Activated CD4-positive, alpha-beta T cell treated with anti-CD3 and anti-CD28 coated beads, Interleukin-2, amount 50 U/mL, for 4 hours (primary cell): ENCODE measurements around the gene MAP3K10.
"Not testable (repeated sequence)": the region's sequence is repeated elsewhere in the genome, so short reads cannot be mapped to it uniquely, and the experiment has no call there.

Source experiments
- DNase-seq, 2 experiments: peaks; one replicate each; pipeline ENCODE4 v3.0.0-alpha.2; 2020

MAP3K10 gene

DNA sequence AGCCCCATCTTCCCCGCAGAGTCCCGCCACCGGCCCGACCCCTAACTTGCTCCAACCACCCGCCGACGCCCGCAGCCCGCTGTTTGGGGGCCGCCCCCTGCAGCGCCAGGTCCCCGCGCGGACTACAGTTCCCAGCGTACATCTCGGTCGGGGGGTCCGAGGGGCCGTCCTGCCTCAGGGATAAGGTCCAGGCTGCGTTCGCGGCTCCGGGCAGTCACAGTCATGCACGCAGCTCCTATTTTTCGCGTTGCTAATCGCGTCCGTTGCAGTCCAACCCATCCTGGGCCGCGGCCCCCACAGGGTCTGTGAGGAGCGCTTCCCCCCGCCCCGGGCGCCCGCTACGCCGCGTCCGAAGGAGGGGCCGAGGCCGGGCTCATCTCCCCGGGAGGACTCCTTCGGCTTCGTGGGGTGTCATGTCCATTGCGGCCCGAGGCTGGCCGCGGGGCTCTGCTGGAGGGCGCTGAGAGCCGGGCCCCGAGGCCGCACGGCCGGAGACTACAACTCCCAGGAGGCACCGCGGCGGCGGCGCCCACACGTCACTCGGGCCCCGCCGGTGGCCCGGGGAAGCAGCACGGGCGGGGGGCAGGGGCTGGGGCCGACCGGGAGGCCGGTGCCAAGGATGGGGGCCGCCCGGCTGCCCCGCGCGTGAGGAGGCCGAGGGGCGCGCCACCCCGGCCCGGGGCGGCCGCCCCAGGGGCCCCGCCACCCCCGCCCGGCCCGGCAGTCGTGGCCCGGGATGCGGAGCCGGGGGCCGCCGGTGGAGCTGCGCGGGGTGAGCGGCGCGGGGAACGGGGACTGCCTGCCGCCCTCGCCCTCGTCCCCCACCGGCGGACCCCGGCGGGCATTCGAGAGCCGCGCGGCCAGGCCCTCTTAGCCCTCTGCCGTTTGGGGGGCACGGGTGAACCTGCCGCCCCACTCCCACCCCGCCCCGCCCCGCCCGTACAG lies at the start of gene MAP3K10:
TSS of gene MAP3K10 (plus strand) at position 536 of the 945 bp plus-strand sequence. CDS start 606 bp downstream, outside the sequence.
- DNase-seq, result peak; percentile 64

DNA sequence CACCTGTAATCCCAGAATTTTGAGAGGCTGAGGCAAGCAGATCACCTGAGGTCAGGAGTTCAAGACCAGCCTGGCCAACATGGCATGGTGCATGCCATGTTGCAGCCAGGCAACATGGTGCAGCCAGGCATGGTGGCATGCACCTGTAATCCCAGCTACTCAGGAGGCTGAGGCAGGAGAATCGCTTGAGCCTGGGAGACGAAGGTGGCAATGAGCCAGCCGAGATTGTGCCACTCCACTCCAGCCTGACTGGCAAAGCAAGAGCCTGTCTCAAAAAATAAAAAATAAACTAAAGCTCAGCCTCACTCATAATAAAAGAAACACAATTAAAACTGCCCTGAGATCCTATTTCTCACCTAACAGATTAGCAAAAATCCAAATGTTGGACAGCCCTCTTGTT lies 49.7 kb upstream of the MAP3K10 start:
- DNase-seq, result no peak

DNA sequence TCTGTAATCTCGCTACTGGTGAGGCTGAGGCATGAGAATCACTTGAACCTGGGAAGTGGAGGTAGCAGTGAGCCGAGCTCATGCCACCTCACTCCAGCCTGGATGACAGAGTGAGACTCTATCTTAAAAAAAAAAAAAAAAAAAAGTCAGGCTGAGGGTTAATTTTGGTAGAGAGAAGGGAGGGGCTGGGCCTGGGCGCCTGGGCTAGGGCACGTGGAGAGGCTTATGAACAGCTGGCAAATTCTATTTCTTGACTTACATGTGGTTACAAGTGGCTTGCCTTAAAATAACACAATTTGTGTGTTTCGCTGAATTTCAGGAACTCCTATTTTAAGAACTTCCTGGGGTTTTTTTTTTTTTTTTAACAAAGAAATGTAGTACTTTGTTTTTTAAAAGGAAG lies 47.6 kb upstream of the MAP3K10 start:
- DNase-seq, result peak; percentile 29 to 30

DNA sequence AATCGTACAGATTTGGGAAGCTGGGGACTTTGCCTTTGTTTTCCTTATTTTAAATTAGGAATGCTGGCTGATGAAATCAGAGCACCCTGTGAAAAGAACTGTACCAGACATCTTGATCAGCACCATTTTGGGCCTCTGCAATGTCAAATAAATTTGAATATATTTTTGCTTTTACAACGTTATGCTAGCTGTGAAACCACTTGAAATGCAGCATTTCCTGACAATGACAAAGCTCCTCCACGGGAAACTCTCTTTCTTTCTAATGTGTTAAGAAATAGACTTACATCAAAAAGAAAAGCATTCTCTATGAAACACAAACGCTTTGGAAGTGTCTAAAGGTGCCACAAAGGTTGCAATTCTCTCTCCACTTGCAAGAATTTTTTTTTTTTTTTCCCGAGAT lies 47.1 kb upstream of the MAP3K10 start:
- no peak for DNase-seq

DNA sequence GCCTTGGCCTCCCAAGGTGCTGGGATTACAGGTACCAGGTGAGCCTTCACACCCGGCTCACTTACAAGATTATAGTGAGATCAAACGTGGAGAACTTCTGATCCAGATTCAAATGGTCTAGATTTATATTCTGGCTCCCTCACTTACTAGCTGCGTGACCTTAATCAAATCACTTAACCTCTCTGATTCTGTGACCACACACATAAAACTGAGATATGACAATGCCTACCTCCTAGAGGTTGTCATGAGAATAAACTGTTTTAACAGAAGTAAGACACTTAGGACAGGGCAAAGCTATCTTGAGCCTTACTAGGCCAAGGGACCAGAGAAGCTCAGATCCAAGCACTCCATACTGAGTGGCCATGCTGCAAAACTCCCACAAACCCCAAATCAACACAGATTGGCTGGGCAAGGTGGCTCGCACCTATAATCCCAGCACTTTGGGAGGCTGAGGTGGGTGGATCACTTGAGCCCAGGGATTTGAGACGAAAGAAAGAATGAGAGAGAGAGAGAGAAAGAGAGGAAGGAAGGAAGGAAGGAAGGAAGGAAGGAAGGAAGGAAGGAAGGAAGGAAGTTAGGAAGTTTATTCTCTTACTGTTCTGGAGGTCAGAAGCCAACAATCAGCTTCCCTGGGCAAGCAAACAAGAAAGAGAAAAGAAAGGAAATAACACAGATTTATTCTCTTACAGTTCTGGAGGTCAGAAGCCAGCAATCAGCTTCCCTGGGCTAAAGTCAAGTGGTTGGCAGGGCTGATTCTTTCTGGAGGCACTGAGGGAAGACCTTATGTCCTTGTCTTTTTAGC lies 46.1 kb upstream of the MAP3K10 start:
- DNase-seq, result no peak

DNA sequence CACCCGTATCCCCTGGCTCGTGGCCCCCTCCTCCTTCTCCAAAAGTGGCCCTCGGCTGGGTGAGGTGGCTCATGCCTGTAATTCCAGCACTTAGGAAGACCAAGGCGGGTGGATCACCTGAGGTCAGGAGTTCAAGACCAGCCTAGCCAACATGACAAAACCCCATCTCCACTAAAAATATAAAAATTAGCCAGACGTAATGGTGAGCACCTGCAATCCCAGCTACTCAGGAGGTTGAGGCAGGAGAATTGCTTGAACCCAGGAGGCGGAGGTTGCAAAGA lies 45.5 kb upstream of the MAP3K10 start:
- DNase-seq, result not testable (repeated sequence)

DNA sequence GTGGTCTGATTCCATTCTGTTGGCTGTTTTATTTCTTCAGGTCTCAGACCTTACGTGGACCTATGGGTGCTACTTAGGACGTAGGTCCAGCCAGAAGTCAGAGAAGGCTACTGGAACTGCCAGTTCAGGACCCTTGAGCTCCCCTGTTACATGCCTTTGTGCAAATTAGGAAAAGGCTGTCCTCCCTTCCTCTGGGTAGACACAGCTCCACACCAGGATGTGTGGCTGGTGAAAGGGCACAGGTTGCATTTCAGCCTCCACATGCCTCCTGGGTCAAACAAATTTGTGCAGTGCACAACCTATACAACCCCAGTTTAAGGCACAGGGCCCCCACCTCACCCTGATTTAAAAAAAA lies 43.9 kb upstream of the MAP3K10 start:
- DNase-seq, result no peak

DNA sequence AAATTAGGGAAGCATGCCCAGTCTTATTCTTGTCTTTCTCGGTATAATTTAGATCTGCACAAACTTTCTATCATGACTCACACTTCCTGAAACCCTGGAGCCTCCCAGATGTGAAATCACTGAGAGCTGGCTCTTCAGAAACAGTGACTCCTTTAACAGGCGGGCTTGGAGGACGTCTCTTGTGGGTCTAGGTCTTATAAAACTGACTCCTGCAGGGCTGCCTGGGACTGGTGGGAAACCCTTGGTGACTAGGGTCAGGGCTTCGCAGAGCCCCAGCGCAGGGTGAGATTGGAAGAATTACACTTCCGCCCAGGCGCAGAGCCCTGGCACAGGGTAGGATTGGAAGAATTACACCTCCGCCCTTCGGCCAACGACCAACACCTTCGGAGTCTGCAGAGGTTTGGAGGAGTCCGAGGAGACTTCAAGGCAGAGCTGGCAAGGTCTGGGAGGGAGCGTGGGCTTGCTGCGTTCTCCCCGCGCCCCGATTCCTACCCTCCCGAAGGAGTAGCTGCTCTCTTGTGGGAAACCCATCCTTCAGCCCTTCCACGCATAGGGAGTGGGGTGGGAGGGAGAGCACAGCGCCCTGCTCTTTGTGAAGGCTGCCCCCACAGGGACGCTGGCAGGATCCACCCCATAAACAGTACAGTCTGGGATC lies 43.4 kb upstream of the MAP3K10 start:
- no peak for DNase-seq

DNA sequence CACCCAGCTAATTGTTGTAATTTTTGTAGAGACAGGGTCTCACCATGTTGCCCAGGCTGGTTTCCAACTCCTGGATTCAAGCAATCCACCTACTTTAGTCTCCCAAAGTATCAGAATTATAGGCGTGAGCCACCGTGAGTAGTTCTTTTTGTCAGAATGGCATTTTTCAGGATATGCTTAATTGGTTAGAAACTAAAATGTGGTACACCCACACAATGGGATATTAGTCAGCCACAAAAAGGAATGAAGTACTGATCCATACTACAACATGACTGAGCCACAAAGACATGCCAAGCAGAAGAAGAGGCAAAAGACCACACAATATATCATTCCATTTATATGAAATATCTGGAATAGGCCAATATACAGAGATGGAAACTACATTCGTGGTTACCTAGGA lies 41.7 kb upstream of the MAP3K10 start:
- no peak for DNase-seq

DNA sequence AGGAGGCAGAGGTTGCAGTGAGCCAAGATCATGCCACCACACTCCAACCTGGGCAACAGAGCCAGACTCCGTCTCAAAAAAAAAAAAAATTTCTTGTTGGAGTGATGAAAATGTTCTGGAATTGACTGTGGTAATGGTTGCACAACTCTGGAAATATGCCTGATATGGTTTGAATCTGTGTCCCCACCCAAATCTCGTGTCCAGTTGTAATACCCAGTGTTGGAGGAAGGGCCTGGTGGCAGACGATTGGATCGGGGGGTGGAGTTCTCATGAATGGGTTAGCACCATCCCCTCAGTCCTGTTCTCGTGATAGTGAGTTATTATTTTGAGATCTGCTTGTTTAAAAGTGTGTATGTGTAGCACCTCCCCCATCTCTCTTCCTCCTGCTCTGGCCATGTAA lies 41.1 kb upstream of the MAP3K10 start:
- DNase-seq, result no peak

DNA sequence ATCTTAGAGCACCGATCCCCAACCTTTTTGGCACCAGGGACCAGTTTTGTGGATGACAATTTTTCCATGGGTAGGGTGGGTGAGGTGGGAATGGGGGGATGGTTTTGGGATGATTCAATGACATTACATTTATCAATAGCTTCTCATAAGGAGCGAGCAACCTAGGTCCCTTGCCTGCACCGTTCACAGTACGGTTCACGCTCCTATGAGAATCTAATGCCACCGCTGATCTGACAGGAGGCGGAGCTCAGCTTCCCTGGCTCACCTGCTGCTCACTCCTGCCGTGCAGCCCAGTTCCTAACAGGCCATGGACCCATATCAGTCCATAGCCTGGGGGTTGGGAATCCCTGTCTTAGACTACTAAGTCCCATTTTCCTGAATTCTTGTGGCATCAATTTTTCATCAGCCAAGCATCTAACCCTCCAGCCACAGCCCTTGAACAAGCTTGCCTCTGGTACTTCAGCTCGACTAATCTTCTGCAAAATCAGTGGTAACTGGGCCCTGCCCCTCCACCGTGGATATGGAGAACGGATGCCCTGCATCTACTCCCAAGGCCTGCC lies 37.0 kb upstream of the MAP3K10 start:
- no peak for DNase-seq

DNA sequence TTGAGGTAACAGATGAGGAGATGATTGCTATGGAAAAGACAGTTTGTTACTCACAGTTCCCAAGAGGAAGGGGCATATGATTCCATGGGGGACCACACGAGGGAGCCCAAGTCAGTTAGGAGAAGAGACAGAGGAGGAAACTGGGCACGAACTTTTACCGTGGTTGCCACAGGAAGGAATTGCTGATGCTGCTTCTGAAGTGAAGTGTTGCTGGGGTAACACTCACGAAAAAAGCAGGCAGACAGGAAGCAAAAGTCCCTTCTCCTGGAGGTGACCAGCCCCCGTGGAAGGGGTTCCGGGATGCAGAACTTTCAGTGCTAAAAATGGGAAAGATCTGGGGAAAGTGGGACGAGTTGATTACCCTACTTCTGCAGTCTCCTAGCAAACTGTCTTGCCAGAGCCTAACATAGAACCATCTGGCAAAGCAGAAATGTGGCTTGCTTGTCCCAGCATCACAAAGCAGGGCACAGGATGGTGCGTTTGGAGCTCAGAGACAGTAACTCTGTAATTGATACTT lies 35.4 kb upstream of the MAP3K10 start:
- DNase-seq, result no peak

DNA sequence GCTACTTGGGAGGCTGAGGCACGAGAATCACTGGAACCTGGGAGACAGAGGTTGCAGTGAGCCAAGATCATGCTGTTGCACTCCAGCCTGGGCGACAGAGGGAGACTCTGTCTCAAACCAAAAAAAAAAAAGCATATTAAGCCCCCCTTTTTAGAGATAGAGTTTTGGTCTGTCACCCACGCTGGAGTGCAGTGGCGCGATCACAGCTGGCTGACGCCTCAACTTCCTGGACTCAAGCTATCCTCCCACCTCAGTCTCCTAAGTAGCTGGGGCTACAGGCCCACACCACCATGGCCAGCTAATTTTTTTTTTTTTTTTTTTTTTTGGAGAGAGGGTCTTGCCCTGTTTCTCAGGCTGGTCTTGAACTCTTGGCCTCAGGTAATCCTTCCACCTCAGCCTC lies 34.2 kb upstream of the MAP3K10 start:
- no peak for DNase-seq

DNA sequence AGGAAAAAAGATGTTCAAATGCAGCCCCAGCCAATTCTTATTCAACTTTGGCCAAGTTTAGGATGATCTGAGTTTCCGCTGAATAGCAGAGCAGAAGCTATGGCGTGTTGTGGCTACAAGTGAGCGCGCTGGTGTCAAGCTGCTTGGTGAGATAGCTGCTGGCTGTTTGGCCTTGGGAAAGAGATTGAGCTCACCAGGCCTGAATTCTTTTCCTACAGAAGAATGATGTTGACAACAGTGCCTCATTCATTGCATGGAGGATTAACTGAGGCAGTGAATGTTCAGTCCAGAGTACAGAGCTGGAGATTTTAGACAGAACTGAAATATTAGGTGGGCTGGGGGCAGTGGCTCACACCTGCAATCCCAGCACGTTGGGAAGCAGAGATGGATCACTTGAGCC lies 31.5 kb upstream of the MAP3K10 start:
- no peak for DNase-seq

DNA sequence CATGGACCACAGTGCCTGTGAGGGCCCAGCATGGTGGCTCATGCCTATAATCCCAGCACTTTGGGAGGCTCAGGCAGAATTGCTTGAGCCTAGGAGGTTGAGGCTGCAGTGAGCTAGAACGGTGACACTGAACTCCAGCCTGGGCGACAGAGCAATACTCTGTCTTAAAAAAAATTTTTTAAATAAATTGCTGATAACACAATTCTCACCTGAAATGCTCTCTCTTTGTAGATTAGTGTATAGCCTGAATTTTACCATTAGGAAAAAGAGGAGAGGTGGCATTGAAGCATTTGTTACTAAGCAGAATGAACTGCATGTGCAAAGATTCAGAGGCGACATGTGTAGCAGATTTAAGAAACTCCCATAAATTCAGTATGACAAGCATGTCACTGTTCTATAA lies 29.1 kb upstream of the MAP3K10 start:
- DNase-seq, result no peak

DNA sequence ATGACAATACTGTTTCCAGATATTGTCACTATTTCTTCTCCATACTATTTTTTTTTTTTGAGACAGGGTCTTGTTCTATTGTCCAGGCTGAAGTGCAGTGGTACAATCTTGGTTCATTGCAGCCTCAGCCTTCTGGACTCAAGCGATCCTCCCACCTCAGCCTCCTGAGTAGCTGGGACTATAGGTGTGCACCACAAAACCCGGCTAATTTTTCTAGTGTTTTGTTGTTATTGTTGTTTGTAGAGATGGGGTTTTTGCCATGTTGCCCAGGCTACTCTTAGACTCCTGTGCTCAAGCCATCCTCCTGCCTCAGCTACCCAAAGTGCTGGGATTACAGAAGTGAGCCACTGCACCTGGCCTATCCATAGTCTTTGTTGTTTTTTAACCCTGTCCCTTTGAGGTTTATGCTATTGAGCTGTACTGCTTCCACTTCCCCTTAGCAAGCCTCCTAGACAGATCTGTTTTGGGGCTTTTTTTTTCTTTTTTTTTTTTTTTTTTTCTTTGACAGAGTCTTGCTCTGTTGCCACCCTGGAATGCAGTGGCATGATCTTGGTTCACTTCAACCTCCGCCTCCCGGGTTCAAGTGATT lies 27.6 kb upstream of the MAP3K10 start:
- DNase-seq, result no peak

DNA sequence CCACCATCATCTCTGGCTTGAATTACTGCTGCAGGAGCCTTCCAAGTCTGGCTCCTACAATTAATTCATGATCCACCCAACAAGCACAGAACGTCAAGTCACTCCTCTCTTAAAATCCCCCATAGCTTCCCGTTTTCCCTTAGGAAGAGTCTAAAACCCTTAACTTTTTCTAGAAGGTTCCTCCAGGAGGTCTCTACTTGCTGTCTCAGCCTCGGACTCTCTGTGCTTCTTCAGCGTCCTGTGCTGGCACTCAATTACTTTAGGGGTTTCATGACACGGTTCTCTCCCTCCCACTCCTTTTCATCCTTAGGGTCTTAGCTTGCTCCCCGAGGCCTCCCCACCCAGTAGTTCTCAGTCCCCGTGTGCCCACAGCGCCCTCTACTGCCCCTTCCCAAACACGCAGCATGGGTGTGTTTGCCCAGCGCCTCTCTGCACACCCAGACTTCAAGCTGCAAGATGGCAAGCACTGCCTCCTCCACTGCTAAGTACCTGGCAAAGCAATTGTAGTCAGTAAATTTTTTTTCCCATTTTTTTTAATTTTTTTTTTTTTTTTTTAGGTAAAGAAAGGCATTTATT lies 25.8 kb upstream of the MAP3K10 start:
- DNase-seq, result peak; percentile 46 to 48

DNA sequence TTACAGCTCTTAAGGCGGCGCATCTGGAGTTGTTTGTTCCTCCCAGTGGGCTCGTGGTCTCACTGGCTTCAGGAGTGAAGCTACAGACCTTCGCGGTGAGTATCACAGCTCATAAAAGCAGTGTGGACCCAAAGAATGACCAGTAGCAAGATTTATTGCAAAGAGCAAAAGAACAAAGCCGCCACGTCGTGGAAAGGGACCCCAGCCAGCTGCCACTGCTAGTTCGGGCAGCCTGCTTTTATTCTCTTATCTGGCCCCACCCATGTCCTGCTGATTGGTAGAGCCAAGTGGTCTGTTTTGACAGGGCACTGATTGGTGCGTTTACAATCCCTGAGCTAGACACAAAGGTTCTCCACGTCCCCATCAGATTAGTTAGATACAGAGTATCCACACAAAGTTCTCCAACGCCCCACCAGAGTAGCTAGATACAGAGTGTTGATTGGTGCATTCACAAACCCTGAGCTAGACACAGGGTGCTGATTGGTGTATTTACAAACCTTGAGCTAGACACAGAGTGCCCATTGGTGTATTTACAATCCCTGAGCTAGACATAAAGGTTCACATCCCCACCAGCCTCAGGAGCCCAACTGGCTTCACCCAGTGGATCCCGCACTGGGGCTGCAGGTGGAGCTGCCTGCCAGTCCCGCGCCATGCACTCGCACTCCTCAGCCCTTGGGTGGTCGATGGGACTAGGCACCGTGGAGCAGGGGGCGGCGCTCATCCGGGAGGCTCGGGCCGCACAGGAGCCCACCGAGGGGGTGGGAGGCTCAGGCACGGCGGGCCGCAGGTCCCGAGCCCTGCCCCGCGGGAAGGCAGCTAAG lies 21.5 kb upstream of the MAP3K10 start:
- not testable (repeated sequence) for DNase-seq

DNA sequence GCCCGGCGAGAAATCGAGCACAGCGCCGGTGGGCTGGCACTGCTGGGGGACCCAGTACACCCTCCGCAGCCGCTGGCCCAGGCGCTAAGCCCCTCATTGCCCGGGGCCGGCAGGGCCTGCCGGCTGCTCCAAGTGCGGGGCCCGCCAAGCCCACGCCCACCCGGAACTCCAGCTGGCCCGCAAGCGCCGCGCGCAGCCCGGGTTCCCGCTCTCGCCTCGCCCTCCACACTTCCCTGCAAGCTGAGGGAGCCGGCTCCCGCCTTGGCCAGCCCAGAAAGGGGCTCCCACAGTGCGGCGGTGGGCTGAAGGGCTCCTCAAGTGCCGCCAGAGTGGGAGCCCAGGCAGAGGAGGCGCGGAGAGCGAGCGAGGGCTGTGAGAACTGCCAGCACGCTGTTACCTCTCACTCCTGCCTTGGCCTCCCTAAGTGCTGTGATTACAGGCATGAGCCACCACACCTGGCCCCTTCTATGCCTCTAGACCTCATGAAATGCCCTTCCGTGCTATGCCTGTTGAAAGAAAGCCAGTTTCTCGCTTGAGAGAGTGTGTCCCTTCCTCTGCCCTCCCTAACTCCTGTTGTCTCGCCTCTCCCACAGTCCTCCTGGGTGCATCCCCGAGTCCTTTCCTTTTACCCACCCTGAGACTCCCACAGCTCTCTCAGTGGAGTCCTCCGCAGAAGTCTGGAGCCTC lies 20.8 kb upstream of the MAP3K10 start:
- not testable (repeated sequence) for DNase-seq

DNA sequence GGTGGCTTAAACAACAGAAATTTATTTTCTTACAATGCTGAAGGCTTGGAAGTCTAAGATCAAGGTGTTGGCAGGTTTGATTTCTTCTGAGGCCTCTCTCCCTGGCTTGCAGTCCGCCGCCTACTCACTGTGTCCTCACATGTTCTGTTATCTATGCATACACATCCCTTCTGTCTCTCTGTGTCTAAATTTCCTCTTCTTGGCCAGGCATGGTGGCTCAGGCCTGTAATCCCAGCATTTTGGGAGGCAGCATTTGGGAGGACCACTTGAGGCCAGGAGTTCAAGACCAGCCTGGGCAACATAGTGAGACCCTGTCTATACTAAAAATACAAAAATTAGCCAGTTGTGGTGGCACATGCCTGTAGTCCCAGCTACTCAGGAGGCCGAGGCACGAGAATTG lies 19.9 kb upstream of the MAP3K10 start:
- DNase-seq, result not testable (repeated sequence)

DNA sequence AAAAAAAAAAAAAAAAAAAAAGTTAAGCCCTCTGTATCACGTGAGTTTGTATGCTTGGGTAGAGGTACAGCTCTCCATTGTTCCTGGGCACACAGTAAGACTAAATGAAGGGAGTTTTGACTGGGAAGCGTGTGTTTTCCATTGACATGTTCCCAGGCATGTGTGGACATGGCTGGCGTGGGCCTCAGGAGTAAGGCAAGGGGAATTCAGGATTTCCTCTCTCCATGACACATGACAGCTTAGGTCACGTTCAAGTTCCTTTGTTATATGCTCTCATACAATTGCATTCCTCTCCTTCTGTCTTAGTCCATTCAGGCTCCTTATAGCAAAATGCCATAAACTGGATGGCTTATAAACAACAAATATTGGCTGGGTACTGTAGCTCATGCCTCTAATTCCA lies 17.1 kb upstream of the MAP3K10 start:
- DNase-seq, result no peak
